ENCODE results near the gene STRAP.

DNA sequence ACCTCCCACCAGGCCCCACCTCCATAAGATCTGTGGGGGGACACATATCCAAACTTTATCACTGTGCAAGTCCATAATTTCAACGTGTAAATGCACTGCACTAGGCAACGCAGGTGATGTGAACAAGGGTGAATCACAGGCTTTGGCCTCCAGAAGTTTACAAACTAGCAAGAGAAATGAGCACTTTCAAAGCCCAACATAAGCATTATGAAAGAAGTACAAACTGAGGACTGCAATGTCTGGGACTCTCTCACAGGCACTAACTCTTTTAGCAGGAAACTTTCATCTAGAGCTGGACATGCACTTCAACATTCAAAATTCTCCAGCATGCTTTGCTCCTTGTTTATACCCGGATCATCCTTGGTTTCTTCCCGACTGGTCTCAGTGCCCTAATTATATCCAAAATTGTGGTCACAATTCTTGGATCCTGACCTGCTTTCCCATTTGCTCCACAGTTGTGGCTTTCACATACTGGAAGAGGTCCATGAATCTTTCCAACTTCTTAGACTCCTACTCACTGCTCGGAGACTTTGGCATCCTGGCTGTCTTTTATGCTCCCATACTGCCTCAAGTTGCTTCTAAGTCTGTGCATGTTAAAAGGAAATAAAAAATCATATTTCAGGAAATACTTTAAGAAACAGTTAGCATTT is 44.9 kb upstream of the STRAP start:
- TF ChIP-seq RFX5 (IDR thresholded peaks at IDR 0.05; ENCODE audit: low read length): no peak
- TF ChIP-seq TCF12 (IDR thresholded peaks at IDR 0.05): no peak
- TF ChIP-seq ZBTB33 (IDR thresholded peaks at IDR 0.05; ENCODE audit: borderline replicate concordance, low read depth): no peak
- no peak for TF ChIP-seq POLR2AphosphoS5 (IDR thresholded peaks at IDR 0.05; ENCODE audit: low read depth, low read length)
- no peak for TF ChIP-seq CTCF (IDR thresholded peaks at IDR 0.05)
- no peak for TF ChIP-seq RAD21 (IDR thresholded peaks at IDR 0.05; ENCODE audit: low read length)
- TF ChIP-seq EZH2phosphoT487 (IDR thresholded peaks at IDR 0.05; ENCODE audit: borderline replicate concordance, low read depth): no peak

Measured in SK-N-SH (cell line).